Panc1 (cell line): ENCODE results near the gene CAMK4. TPM values are rescaled to one million over a fixed set of nuclear protein-coding genes. Genes with fewer than 3 reads are reported as not detected.

ENCODE experiments used
- ATAC-seq: fragments of 200-7000 bp; cut with Tn5 transposase; 2 replicates; pipeline ENCODE4 v1.9.1; 2020; ENCODE audit warnings: mild to moderate bottlenecking, moderate library complexity
- BruUV-seq: library from RNA; stranded (reverse); fragments of 400-500 nt; replicated peaks from 2 replicates; lab custom pipeline; 2021; lab: Mats Ljungman, UMichigan
- CTCF ChIA-PET: fragments of 300-600 bp; sonication (Branson Sonifier 250); formaldehyde crosslinking; loops from one replicate; lab custom pipeline; 2022; ENCODE audit warnings: antibody characterized with exemption; lab: Charles Lee
- POLR2A ChIA-PET: fragments of 300-600 bp; sonication (Branson Sonifier 250); formaldehyde crosslinking; loops from one replicate; lab custom pipeline; 2022; ENCODE audit warnings: antibody characterized with exemption; lab: Charles Lee
- DNase-seq: peaks from one replicate; pipeline ENCODE4 v3.0.0-alpha.2; 2010; ENCODE audit warnings: low read depth, low spot score
- H3K27ac ChIP-seq: 2 replicates; pipeline ENCODE4 v1.5.1; 2011; ENCODE audit warnings: mild to moderate bottlenecking, low read length, inconsistent platforms
- H3K27me3 ChIP-seq: fragments of 200-500 bp; sonication (Bioruptor generic); 2 replicates; pipeline ENCODE4 v1.6.0; 2014; ENCODE audit warnings: low read length, inconsistent platforms; ENCODE audit not compliant: control insufficient read depth, insufficient read depth
- H3K36me3 ChIP-seq: fragments of 200-500 bp; sonication (Bioruptor generic); 2 replicates; pipeline ENCODE4 v1.5.1; 2014; ENCODE audit warnings: inconsistent platforms, mild to moderate bottlenecking, low read length, moderate library complexity; ENCODE audit not compliant: control insufficient read depth, insufficient read depth
- H3K4me1 ChIP-seq: 2 replicates; pipeline ENCODE4 v1.5.1; 2011; ENCODE audit warnings: inconsistent platforms, mild to moderate bottlenecking, low read length, moderate library complexity; ENCODE audit not compliant: control insufficient read depth, insufficient read depth
- H3K4me3 ChIP-seq, 2 experiments: 2 replicates each; pipeline ENCODE4 v1.5.1; 2011 to 2012; ENCODE audit warnings: low read depth in 2 of 2, low read length in 2 of 2, mild to moderate bottlenecking in 2 of 2, inconsistent platforms in 1 of 2, moderate library complexity in 1 of 2
- H3K9me3 ChIP-seq: fragments of 200-500 bp; sonication (Bioruptor generic); 2 replicates; pipeline ENCODE4 v1.5.1; 2014; ENCODE audit warnings: low read depth, mild to moderate bottlenecking, inconsistent platforms, low read length, moderate library complexity; ENCODE audit not compliant: control insufficient read depth, insufficient read depth
- POLR2AphosphoS5 ChIP-seq: IDR thresholded peaks from 2 replicates; pipeline ENCODE4 v1.6.1; 2012; ENCODE audit warnings: mild to moderate bottlenecking, low read depth, low read length, moderate library complexity
- REST ChIP-seq, 2 experiments: IDR thresholded peaks; 2 replicates each; pipeline ENCODE4 v1.6.1; 2011 to 2012; ENCODE audit warnings: low read depth in 2 of 2, control low read depth in 1 of 2, low read length in 1 of 2, mild to moderate bottlenecking in 1 of 2, moderate library complexity in 1 of 2; ENCODE audit not compliant: insufficient read depth in 1 of 2
- SIN3A ChIP-seq: IDR thresholded peaks from 2 replicates; pipeline ENCODE4 v1.6.1; 2012; ENCODE audit warnings: low read depth, mild to moderate bottlenecking, low read length, moderate library complexity, borderline replicate concordance; ENCODE audit not compliant: insufficient read depth
- TCF7L2 ChIP-seq: IDR thresholded peaks from 2 replicates; pipeline ENCODE4 v1.6.1; 2011; ENCODE audit warnings: mild to moderate bottlenecking, low read depth, low read length, inconsistent platforms
- in situ Hi-C: cut with HindIII; loops from 2 replicates; pipeline ENCODE4 v1.10.0; 2016; ENCODE audit warnings: low sequenced_read_pairs, low pct_unique_long_range_greater_than_20kb
- intact Hi-C: fragments of 100-400 bp; cut with micrococcal nuclease; formaldehyde crosslinking; loops from one replicate; pipeline ENCODE4 v1.10.0; 2022; ENCODE audit not compliant: unreplicated experiment
- total RNA-seq: library from RNA; stranded (reverse); gene quantifications from one replicate; pipeline ENCODE4 v1.2.1, GENCODE V29; 2021; ENCODE audit not compliant: unreplicated experiment
- TF ChIP-seq, protein P1 (sequence below): fragments of 450-650 bp; IDR thresholded peaks from 2 replicates; pipeline ENCODE4 v1.5.1; 2017; ENCODE audit warnings: mild to moderate bottlenecking

CAMK4 gene
- total RNA-seq, 1 experiment from 2014 or later = 0.39 TPM

DNA sequence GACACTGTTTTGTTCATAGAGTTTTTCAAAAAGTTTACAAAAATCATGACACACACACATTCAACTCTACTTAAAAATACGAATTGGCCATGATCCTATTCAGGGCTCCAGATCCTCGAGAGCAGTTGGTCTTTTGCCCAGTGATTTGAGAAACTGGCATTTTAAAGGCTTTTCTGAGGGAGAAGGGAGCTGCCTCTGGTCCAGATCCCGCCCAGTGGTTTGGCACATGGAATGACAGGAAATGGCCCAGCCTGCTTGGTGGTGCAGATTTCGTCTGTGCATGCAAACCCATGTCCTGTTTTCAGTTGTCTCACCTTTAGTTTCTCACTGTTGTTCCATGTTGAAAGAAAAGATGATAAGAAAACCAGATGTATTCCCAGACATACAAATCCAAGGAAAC, 3.6 kb downstream of the CAMK4 start:
- no TSS peak for BruUV-seq
- ATAC-seq (no peak), DNase-seq (no peak)
- in situ Hi-C loops = no loop called here
- Histone ChIP-seq H3K27ac (no peak overlapping the region), H3K36me3 (no peaks in the 10 kb centered on the region; the same call in 1 of the 2 replicates), H3K4me1 (no peaks in the 10 kb centered on the region; the same call in 1 of the 2 replicates), H3K27me3 (peaks cover 41% of the 10 kb centered on the region), H3K4me3 (no peak overlapping the region), H3K9me3 (no peaks in the 10 kb centered on the region)
- ChIA-PET POLR2A (no interaction called here), CTCF (no interaction called here)
- intact Hi-C loops = no loop called here
- TF ChIP-seq POLR2AphosphoS5 (no peak), SIN3A (no peak), REST (IDR thresholded peaks at IDR 0.05; ENCODE audit: insufficient read depth in 1 of 2, low read depth in 2 of 2, low read length in 1 of 2) (no peak), TCF7L2 (no peak)
- TF ChIP-seq, protein P1, sequence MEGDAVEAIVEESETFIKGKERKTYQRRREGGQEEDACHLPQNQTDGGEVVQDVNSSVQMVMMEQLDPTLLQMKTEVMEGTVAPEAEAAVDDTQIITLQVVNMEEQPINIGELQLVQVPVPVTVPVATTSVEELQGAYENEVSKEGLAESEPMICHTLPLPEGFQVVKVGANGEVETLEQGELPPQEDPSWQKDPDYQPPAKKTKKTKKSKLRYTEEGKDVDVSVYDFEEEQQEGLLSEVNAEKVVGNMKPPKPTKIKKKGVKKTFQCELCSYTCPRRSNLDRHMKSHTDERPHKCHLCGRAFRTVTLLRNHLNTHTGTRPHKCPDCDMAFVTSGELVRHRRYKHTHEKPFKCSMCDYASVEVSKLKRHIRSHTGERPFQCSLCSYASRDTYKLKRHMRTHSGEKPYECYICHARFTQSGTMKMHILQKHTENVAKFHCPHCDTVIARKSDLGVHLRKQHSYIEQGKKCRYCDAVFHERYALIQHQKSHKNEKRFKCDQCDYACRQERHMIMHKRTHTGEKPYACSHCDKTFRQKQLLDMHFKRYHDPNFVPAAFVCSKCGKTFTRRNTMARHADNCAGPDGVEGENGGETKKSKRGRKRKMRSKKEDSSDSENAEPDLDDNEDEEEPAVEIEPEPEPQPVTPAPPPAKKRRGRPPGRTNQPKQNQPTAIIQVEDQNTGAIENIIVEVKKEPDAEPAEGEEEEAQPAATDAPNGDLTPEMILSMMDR = no peak

DNA sequence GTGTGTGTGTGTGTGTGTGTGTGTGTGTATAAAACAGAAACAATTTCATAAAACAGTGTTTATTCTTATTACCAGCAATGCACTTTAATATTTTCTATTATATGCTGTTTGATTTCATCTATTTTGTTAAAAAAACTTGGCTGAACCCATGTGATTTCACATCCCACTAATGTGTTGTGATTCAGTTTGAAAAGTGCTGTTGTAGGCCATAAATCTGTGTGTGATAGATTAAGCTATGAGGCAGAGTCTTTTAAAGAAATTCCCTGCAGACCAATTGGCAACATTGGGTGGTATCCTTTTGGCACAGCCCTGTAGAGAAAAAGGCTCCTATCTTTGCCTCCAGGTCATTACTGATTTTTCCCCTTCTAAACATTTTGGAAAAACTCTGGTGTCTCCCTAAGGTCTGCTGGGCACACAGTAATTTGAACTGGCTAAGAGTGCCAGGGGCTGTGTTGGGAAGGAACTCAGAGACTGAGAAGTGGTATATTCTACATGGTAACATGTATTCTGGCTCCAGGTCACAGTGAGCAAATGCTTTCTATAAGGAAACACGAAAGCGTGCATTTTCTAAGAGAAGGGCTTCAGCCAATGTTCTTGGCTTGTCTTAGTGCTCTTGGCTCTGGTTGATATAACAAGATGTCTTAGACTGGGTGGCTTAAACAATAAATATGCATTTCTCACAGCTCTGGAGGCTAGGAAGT, 4.5 kb downstream of the CAMK4 start:
- H3K27me3 ChIP-seq = peaks cover 33% of the 10 kb centered on the region
- no peaks in the 10 kb centered on the region; the same call in 1 of the 2 replicates for H3K36me3 ChIP-seq
- POLR2A ChIA-PET = no interaction called here
- ATAC-seq = no peak
- H3K27ac ChIP-seq = no peak overlapping the region
- DNase-seq = no peak
- CTCF ChIA-PET = no interaction called here
- intact Hi-C loops (no loop called here), in situ Hi-C loops (no loop called here)
- no TSS peak for BruUV-seq
- H3K4me1 ChIP-seq = no peaks in the 10 kb centered on the region; the same call in 1 of the 2 replicates
- no peak for TF ChIP-seq REST (IDR thresholded peaks at IDR 0.05; ENCODE audit: insufficient read depth in 1 of 2, low read depth in 2 of 2, low read length in 1 of 2)
- TF ChIP-seq POLR2AphosphoS5 = no peak
- TF ChIP-seq SIN3A = no peak
- TF ChIP-seq TCF7L2 = no peak
- no peak overlapping the region for H3K4me3 ChIP-seq
- H3K9me3 ChIP-seq = no peaks in the 10 kb centered on the region
